Measurements from ENCODE around the gene PRSS33. TPM values are rescaled to one million over a fixed set of nuclear protein-coding genes. Genes with fewer than 3 reads are reported as not detected.

The PRSS33 gene
- total and polyA plus RNA-seq, 9 of the 15 experiments (the other 6 are each of a cell fraction or from before 2014, with no cell fraction given) = not detected

DNA sequence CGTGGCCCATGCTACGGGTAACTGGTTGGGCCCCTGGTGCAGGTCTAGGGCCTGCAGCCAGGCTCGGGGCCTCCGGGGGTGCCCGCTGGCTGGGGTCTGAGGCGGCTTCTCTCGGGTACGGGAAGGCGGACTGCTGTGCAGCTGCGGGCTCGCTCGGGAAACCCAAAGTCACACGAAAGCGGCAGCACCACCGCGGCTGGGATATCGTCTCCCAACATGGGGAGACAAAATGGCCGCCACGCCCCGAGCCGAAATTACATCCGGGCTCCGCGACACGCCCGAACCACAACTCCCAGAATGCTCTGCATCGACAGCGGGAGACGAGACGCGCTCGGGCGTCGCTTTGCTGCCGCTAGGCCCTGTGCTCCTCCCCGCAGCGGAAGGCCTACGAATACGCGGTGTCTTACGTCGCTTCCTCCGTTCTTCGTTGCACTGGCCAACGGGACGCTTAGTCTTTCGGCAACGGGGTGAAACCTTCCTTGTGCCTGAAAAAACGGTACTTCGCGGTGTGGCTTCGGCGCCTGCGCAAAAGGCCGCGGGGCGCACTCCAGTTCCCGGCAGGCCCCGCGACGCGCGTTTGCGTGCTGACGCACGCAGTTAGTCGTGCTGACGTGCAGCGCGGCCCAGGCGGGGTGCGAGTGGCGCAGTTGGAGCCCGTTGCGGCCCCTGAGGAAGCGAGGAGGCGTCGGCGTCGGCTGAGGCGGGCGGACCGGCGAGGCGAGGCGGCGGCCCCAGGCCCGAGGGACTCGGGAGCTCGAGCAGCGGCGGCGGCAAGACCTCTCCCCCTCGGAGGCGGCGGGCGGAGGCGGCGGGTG, 35.1 kb downstream of the PRSS33 start, which contains the start of gene SRRM2 (continued):
- TF ChIP-seq, protein P1, sequence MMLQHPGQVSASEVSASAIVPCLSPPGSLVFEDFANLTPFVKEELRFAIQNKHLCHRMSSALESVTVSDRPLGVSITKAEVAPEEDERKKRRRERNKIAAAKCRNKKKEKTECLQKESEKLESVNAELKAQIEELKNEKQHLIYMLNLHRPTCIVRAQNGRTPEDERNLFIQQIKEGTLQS (IDR thresholded peaks at IDR 0.05) = no peak
- TF ChIP-seq, protein P1 (CRISPR knock-in tag; conservative IDR thresholded peaks at IDR 0.05) = peak; percentile 84
- peak; percentile 90 for TF ChIP-seq CTBP1 (IDR thresholded peaks at IDR 0.05; ENCODE audit: borderline replicate concordance)
- TF ChIP-seq, protein P2, sequence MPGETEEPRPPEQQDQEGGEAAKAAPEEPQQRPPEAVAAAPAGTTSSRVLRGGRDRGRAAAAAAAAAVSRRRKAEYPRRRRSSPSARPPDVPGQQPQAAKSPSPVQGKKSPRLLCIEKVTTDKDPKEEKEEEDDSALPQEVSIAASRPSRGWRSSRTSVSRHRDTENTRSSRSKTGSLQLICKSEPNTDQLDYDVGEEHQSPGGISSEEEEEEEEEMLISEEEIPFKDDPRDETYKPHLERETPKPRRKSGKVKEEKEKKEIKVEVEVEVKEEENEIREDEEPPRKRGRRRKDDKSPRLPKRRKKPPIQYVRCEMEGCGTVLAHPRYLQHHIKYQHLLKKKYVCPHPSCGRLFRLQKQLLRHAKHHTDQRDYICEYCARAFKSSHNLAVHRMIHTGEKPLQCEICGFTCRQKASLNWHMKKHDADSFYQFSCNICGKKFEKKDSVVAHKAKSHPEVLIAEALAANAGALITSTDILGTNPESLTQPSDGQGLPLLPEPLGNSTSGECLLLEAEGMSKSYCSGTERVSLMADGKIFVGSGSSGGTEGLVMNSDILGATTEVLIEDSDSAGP (CRISPR knock-in tag; IDR thresholded peaks at IDR 0.05) = no peak
- TF ChIP-seq GTF2A2 (tag; IDR thresholded peaks at IDR 0.05) = no peak
- TF ChIP-seq, protein P3, sequence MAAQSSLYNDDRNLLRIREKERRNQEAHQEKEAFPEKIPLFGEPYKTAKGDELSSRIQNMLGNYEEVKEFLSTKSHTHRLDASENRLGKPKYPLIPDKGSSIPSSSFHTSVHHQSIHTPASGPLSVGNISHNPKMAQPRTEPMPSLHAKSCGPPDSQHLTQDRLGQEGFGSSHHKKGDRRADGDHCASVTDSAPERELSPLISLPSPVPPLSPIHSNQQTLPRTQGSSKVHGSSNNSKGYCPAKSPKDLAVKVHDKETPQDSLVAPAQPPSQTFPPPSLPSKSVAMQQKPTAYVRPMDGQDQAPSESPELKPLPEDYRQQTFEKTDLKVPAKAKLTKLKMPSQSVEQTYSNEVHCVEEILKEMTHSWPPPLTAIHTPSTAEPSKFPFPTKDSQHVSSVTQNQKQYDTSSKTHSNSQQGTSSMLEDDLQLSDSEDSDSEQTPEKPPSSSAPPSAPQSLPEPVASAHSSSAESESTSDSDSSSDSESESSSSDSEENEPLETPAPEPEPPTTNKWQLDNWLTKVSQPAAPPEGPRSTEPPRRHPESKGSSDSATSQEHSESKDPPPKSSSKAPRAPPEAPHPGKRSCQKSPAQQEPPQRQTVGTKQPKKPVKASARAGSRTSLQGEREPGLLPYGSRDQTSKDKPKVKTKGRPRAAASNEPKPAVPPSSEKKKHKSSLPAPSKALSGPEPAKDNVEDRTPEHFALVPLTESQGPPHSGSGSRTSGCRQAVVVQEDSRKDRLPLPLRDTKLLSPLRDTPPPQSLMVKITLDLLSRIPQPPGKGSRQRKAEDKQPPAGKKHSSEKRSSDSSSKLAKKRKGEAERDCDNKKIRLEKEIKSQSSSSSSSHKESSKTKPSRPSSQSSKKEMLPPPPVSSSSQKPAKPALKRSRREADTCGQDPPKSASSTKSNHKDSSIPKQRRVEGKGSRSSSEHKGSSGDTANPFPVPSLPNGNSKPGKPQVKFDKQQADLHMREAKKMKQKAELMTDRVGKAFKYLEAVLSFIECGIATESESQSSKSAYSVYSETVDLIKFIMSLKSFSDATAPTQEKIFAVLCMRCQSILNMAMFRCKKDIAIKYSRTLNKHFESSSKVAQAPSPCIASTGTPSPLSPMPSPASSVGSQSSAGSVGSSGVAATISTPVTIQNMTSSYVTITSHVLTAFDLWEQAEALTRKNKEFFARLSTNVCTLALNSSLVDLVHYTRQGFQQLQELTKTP (IDR thresholded peaks at IDR 0.05; ENCODE audit: low read depth in 1 of 2, partially characterized antibody in 2 of 2) = peak in 1 of 2 experiments; percentile 94
- no peak for TF ChIP-seq ETV6 (IDR thresholded peaks at IDR 0.05; ENCODE audit: borderline replicate concordance in 1 of 2, low read depth in 2 of 2, low read length in 1 of 2)
- no peak for TF ChIP-seq ETV6 (CRISPR knock-in tag; IDR thresholded peaks at IDR 0.05; ENCODE audit: borderline replicate concordance)
- TF ChIP-seq KAT8 (IDR thresholded peaks at IDR 0.05; ENCODE audit: low read depth) = peak; percentile 87
- TF ChIP-seq, protein P4, sequence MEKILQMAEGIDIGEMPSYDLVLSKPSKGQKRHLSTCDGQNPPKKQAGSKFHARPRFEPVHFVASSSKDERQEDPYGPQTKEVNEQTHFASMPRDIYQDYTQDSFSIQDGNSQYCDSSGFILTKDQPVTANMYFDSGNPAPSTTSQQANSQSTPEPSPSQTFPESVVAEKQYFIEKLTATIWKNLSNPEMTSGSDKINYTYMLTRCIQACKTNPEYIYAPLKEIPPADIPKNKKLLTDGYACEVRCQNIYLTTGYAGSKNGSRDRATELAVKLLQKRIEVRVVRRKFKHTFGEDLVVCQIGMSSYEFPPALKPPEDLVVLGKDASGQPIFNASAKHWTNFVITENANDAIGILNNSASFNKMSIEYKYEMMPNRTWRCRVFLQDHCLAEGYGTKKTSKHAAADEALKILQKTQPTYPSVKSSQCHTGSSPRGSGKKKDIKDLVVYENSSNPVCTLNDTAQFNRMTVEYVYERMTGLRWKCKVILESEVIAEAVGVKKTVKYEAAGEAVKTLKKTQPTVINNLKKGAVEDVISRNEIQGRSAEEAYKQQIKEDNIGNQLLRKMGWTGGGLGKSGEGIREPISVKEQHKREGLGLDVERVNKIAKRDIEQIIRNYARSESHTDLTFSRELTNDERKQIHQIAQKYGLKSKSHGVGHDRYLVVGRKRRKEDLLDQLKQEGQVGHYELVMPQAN (IDR thresholded peaks at IDR 0.05; ENCODE audit: borderline replicate concordance) = no peak
- TF ChIP-seq, protein P5, sequence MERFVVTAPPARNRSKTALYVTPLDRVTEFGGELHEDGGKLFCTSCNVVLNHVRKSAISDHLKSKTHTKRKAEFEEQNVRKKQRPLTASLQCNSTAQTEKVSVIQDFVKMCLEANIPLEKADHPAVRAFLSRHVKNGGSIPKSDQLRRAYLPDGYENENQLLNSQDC (CRISPR knock-in tag; IDR thresholded peaks at IDR 0.05) = no peak
- TF ChIP-seq ESRRA (IDR thresholded peaks at IDR 0.05; ENCODE audit: borderline replicate concordance, low read depth) = peak; percentile 63; the same call in 1 of the 2 replicates
- 0 out of 2 replicates have a peak, but pooled peaks have one; percentile 21 for TF ChIP-seq SRSF3 (IDR thresholded peaks at IDR 0.05; ENCODE audit: insufficient read depth, low read length)
- TF ChIP-seq, protein P6, sequence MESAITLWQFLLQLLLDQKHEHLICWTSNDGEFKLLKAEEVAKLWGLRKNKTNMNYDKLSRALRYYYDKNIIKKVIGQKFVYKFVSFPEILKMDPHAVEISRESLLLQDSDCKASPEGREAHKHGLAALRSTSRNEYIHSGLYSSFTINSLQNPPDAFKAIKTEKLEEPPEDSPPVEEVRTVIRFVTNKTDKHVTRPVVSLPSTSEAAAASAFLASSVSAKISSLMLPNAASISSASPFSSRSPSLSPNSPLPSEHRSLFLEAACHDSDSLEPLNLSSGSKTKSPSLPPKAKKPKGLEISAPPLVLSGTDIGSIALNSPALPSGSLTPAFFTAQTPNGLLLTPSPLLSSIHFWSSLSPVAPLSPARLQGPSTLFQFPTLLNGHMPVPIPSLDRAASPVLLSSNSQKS (CRISPR knock-in tag; IDR thresholded peaks at IDR 0.05) = no peak; the same call in 1 of the 2 replicates
- peak; percentile 66 for TF ChIP-seq TBP (optimal IDR thresholded peaks at IDR 0.05; ENCODE audit: low read depth, low read length)

Data from K562 (cell line).